Mucosa of stomach (tissue), 1 donor: ENCODE data around the gene POC1B.

Experiments used
- H3K27me3 ChIP-seq: one replicate; pipeline ENCODE4 v1.7.0; 2013; ENCODE audit warnings: mild to moderate bottlenecking, low read length; ENCODE audit not compliant: control insufficient read depth, insufficient read depth
- H3K36me3 ChIP-seq: one replicate; pipeline ENCODE4 v1.7.0; 2013; ENCODE audit warnings: low read length; ENCODE audit not compliant: control insufficient read depth, insufficient read depth
- H3K4me1 ChIP-seq: one replicate; pipeline ENCODE4 v1.7.0; 2013; ENCODE audit warnings: mild to moderate bottlenecking, low read length; ENCODE audit not compliant: control insufficient read depth, insufficient read depth
- H3K4me3 ChIP-seq: one replicate; pipeline ENCODE4 v1.7.0; 2013; ENCODE audit warnings: low read length
- H3K9ac ChIP-seq: one replicate; pipeline ENCODE4 v1.7.0; 2013; ENCODE audit warnings: mild to moderate bottlenecking, low read length, moderate library complexity
- H3K9me3 ChIP-seq: one replicate; pipeline ENCODE4 v1.7.0; 2013; ENCODE audit warnings: mild to moderate bottlenecking, low read length, moderate library complexity; ENCODE audit not compliant: control insufficient read depth
- donor health status: Pancreatic carcinoma.

The POC1B gene

DNA sequence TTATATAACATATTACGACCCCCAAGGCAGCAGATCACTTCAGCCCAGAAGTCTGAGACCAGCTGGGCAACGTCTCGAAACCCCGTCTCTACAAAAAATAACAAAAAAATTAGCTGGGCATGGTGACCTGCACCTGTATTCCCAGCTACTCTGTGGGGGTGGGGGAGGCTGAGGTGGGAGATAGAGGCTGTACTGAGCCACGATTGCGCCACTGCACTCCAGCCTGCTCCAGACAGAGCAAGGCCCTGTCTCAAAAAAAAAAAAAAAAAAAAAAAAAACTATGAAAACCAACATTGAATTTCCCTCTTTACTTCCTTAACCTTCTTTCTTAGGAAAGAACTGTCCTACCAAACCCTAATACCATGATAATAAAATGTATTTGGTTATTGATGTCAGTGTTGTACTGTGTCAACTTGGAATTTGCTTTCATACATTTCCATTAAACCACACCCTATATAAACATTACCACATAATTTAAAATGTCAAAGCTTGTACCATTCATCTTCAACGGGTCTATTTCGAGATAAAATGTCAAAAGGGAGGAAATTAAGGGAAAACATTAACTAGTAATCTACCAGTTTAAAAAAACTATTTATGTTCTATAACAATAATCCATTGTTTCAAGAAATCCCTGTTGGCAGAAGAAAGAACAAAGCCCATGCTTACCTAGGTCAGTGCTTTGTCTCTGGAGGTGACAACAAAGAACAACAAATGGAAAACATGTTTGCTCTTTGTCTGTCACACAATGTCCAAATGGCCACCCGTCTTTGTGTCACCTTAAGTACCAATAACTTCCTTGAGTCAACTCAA, 18.6 kb downstream of the POC1B start:
- H3K9me3 ChIP-seq = no peaks in the 10 kb centered on the region
- H3K9ac ChIP-seq = peak overlapping the region; percentile 40
- peaks cover 49% of the 10 kb centered on the region for H3K4me1 ChIP-seq
- H3K36me3 ChIP-seq = no peaks in the 10 kb centered on the region
- no peak overlapping the region for H3K4me3 ChIP-seq
- no peaks in the 10 kb centered on the region for H3K27me3 ChIP-seq

DNA sequence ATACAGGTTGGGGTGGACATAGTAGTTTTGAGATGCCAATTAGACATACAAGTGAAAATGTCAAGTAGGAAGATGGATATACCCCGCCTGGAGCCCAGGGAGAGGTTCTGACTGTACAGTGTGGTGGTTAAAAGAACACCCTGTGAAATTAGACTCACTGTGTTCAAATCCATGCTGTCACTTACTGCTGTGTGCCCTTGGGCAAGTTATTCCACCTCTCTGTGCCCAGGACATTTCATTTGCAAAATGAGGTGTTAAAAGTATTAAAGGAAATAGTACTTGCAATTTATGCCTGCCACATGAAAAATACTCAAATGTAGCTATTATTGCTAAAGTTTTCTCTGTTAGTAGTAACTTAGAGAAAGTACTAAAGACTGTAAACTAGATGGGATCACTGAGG, 19.8 kb downstream of the POC1B start:
- H3K9ac ChIP-seq = no peak overlapping the region
- no peaks in the 10 kb centered on the region for H3K9me3 ChIP-seq

DNA sequence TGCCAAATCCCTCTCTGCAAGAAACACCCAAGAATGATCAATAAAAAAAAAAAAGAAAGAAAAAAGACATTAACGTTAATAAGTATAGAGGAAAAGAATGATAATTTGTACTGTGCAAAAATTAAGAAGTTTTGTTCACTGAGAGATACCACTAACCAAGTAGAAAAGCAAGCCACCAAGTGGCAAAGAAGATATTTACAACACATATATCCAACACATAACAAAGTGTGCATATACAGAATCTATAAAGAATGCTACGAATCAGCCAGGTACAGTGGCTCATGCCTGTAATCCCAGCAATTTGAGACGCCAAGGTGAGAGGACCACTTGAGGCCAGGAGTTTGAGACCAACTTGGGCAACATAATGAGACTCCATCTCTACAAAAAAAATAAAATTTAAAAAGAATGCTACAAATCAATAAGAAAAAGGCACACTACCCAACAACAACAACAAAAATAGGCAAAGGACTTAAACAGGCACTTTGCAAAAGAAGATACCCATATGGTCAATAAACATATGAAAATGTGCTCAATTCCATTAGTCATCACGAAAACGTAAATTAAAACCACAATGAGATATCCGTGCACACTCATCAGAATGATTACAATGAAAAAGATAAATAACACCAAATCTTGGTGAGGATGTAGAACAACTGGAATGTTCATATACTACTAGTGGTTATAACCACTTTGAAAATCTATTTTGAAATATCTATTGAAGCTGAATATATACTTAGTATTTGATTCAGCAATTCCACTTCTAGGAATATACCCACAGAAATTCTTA, 21.1 kb downstream of the POC1B start:
- peaks cover 36% of the 10 kb centered on the region for H3K4me1 ChIP-seq
- no peaks in the 10 kb centered on the region for H3K36me3 ChIP-seq
- no peaks in the 10 kb centered on the region for H3K27me3 ChIP-seq
- H3K9ac ChIP-seq = no peak overlapping the region
- no peaks in the 10 kb centered on the region for H3K9me3 ChIP-seq
- H3K4me3 ChIP-seq = no peak overlapping the region

More for the DNA sequence above, 19.8 kb downstream of the POC1B start:
- Histone ChIP-seq H3K36me3 (no peaks in the 10 kb centered on the region), H3K4me3 (no peak overlapping the region), H3K4me1 (peaks cover 42% of the 10 kb centered on the region), H3K27me3 (no peaks in the 10 kb centered on the region)

DNA sequence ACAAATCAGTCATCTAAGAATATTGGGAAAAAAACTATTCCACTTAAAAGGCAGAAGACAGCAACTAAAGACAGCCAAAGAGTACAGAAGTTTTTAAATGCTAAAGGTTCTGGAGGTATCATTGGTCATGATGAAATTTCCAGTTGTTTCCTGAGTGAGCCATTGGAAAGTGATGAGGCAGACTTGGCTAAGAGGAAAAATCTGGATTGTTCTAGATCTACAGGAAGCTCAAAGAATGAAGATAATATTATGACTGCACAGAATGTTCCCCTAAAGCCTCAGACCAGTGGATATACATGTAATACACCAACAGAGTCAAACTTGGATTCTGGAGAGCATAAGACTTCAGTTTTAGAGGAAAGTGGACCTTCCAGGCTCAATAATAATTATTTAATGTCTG, 24.1 kb downstream of the POC1B start:
- H3K36me3 ChIP-seq = no peaks in the 10 kb centered on the region
- H3K4me3 ChIP-seq = no peak overlapping the region
- H3K9ac ChIP-seq = no peak overlapping the region
- H3K27me3 ChIP-seq = no peaks in the 10 kb centered on the region
- peaks cover 30% of the 10 kb centered on the region for H3K4me1 ChIP-seq
- no peaks in the 10 kb centered on the region for H3K9me3 ChIP-seq

GRCh38 chr12:89499857-89500256, 26.0 kb downstream of the POC1B start:
- no peak overlapping the region for H3K9ac ChIP-seq
- H3K27me3 ChIP-seq = no peaks in the 10 kb centered on the region
- no peak overlapping the region for H3K4me3 ChIP-seq

GRCh38 chr12:89497467-89497866, 28.4 kb downstream of the POC1B start:
- H3K36me3 ChIP-seq = no peaks in the 10 kb centered on the region
- no peak overlapping the region for H3K4me3 ChIP-seq
- H3K4me1 ChIP-seq = peaks cover 40% of the 10 kb centered on the region
- H3K9me3 ChIP-seq = no peaks in the 10 kb centered on the region
- no peaks in the 10 kb centered on the region for H3K27me3 ChIP-seq
- H3K9ac ChIP-seq = peak overlapping the region; percentile 11

More at GRCh38 chr12:89499857-89500256, 26.0 kb downstream of the POC1B start:
- H3K4me1 ChIP-seq = peaks cover 20% of the 10 kb centered on the region
- H3K9me3 ChIP-seq = no peaks in the 10 kb centered on the region
- no peaks in the 10 kb centered on the region for H3K36me3 ChIP-seq

- Histone ChIP-seq H3K4me3 (no peak overlapping the region), H3K9ac (peak overlapping the region; percentile 11), H3K4me1 (peaks cover 45% of the 10 kb centered on the region), H3K27me3 (no peaks in the 10 kb centered on the region), H3K9me3 (no peaks in the 10 kb centered on the region), H3K36me3 (no peaks in the 10 kb centered on the region)
Measured at GRCh38 chr12:89497005-89497404, 28.8 kb downstream of the POC1B start.

DNA sequence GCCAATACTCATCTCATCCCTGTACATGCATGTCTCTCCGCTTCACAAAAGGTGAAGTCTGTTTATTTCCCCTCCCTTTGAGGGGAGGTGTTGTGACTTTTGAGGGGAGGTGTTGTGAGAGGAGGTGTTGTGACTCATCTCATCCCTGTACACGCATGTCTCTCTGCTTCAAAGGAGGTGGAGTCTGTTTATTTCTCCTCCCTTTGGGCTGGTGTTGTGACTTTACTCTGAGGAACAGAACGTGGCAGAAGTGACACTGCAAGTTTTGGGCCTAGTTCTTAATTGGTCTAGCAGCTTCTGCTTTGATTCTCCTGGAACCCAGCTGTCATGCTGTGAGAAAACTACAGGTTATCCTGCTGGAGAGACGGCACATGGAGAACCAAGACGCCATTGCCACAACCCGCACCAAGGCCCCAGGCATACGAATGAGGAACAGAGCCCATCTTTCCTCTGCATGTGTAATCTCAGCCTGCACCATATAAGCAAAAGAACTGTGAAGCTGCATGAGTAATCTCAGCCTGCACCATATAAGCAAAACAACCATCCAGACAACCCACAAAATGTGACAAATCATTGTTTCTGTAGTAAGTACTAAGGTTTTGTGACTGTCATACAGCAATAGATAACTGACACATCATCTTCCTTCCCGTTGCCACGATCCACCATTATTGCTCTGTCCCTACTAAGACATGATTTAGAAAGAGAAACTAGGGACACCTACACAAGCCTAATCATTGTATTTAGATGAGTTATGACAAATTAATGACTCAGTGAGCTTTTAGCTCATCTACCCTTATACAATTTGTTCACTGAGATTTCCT, 31.2 kb downstream of the POC1B start:
- no peaks in the 10 kb centered on the region for H3K27me3 ChIP-seq
- H3K9me3 ChIP-seq = no peaks in the 10 kb centered on the region
- H3K9ac ChIP-seq = no peak overlapping the region
- H3K4me3 ChIP-seq = no peak overlapping the region
- H3K36me3 ChIP-seq = no peaks in the 10 kb centered on the region
- peaks cover 51% of the 10 kb centered on the region for H3K4me1 ChIP-seq

- Histone ChIP-seq H3K9ac (peak overlapping the region; percentile 55), H3K4me1 (peaks cover 51% of the 10 kb centered on the region), H3K36me3 (no peaks in the 10 kb centered on the region), H3K9me3 (no peaks in the 10 kb centered on the region), H3K4me3 (no peak overlapping the region), H3K27me3 (no peaks in the 10 kb centered on the region)
Measured at GRCh38 chr12:89493670-89494302, 32.1 kb downstream of the POC1B start.

- peak overlapping the region; percentile 55 for H3K9ac ChIP-seq
- H3K4me3 ChIP-seq = no peak overlapping the region
Measured at GRCh38 chr12:89492883-89493282, 33.0 kb downstream of the POC1B start.

GRCh38 chr12:89490922-89491321, 34.9 kb downstream of the POC1B start:
- Histone ChIP-seq H3K9me3 (no peaks in the 10 kb centered on the region), H3K4me3 (no peak overlapping the region), H3K4me1 (peaks cover 39% of the 10 kb centered on the region), H3K9ac (no peak overlapping the region), H3K27me3 (no peaks in the 10 kb centered on the region), H3K36me3 (no peaks in the 10 kb centered on the region)

More at GRCh38 chr12:89492883-89493282, 33.0 kb downstream of the POC1B start:
- Histone ChIP-seq H3K36me3 (no peaks in the 10 kb centered on the region), H3K27me3 (no peaks in the 10 kb centered on the region), H3K9me3 (no peaks in the 10 kb centered on the region), H3K4me1 (peaks cover 51% of the 10 kb centered on the region)
